DLD1 (cell line): ENCODE data around the gene COQ10B.
"Not testable (repeated sequence)": the region's sequence is repeated elsewhere in the genome, so short reads cannot be mapped to it uniquely, and the experiment has no call there.

Source experiments
- in situ Hi-C: cut with HindIII; loops from 2 replicates; pipeline ENCODE4 v1.10.0; 2017; ENCODE audit warnings: low sequenced_read_pairs

Gene COQ10B

GRCh38 chr2:197450465-197450864, 2.9 kb upstream of the COQ10B start:
- in situ Hi-C loops: no loop called here

- in situ Hi-C loops: not testable (repeated sequence)
Measured at GRCh38 chr2:197450935-197451358, 2.4 kb upstream of the COQ10B start.

GRCh38 chr2:197452754-197453122, 614 bp upstream of the COQ10B start:
- in situ Hi-C loops: no loop called here

- in situ Hi-C loops: no loop called here
Measured at GRCh38 chr2:197453914-197454398, 604 bp downstream of the COQ10B start.

GRCh38 chr2:197454923-197455322, 1.6 kb downstream of the COQ10B start:
- in situ Hi-C loops: no loop called here

GRCh38 chr2:197455428-197455827, 2.1 kb downstream of the COQ10B start:
- in situ Hi-C loops: no loop called here

- in situ Hi-C loops: no loop called here
Measured at GRCh38 chr2:197460649-197461048, 7.3 kb downstream of the COQ10B start.

- in situ Hi-C loops: no loop called here
Measured at GRCh38 chr2:197461057-197461456, 7.7 kb downstream of the COQ10B start.

- in situ Hi-C loops: no loop called here
Measured at GRCh38 chr2:197464175-197464574, 10.8 kb downstream of the COQ10B start.

- in situ Hi-C loops: no loop called here
Measured at GRCh38 chr2:197472166-197472565, 18.8 kb downstream of the COQ10B start.

- in situ Hi-C loops: no loop called here
Measured at GRCh38 chr2:197477797-197478196, 24.4 kb downstream of the COQ10B start.

- in situ Hi-C loops: no loop called here
Measured at GRCh38 chr2:197480165-197481036, 27.0 kb downstream of the COQ10B start.

- in situ Hi-C loops: not testable (repeated sequence)
Measured at GRCh38 chr2:197484248-197484647, 30.9 kb downstream of the COQ10B start.

GRCh38 chr2:197486175-197486574, 32.8 kb downstream of the COQ10B start:
- in situ Hi-C loops: no loop called here

GRCh38 chr2:197487385-197487784, 34.0 kb downstream of the COQ10B start:
- in situ Hi-C loops: no loop called here

- in situ Hi-C loops: no loop called here
Measured at GRCh38 chr2:197495433-197496134, 42.2 kb downstream of the COQ10B start.

- in situ Hi-C loops: no loop called here
Measured at GRCh38 chr2:197496695-197497094, 43.3 kb downstream of the COQ10B start.

GRCh38 chr2:197497326-197497725, 44.0 kb downstream of the COQ10B start:
- in situ Hi-C loops: no loop called here

- in situ Hi-C loops: no loop called here
Measured at GRCh38 chr2:197498235-197498936, 45.0 kb downstream of the COQ10B start.

- in situ Hi-C loops: no loop called here
Measured at GRCh38 chr2:197498937-197499593, 45.7 kb downstream of the COQ10B start.
